SK-N-SH treated with all-trans-retinoic acid at 6 μM for 48 hours (cell line): ENCODE results near the gene C6orf89.

Experiments
- ATAC-seq: fragments of 200-7000 bp; cut with Tn5 transposase; 3 replicates; pipeline ENCODE4 v1.9.1; 2020; ENCODE audit warnings: mild to moderate bottlenecking, moderate library complexity
- ARNTL ChIP-seq: fragments of 450-650 bp; formaldehyde crosslinking; IDR thresholded peaks from 2 replicates; pipeline ENCODE4 v1.5.0; 2020; ENCODE audit warnings: low read depth, mild to moderate bottlenecking, moderate library complexity, borderline replicate concordance
- BACH2 ChIP-seq: fragments of 250-450 bp; sonication (Bioruptor Pico); IDR thresholded peaks from 2 replicates; pipeline ENCODE4 v1.9.0; 2021; ENCODE audit warnings: mild to moderate bottlenecking, borderline replicate concordance
- CSDC2 ChIP-seq: fragments of 250-450 bp; sonication (Bioruptor Pico); IDR thresholded peaks from 2 replicates; pipeline ENCODE4 v1.5.0; 2020; ENCODE audit warnings: mild to moderate bottlenecking, moderate library complexity
- ESRRG ChIP-seq: fragments of 250-450 bp; sonication (Bioruptor Pico); IDR thresholded peaks from 2 replicates; pipeline ENCODE4 v1.6.1; 2021; ENCODE audit warnings: mild to moderate bottlenecking
- ISL1 ChIP-seq: fragments of 250-450 bp; sonication (Bioruptor Pico); IDR thresholded peaks from 2 replicates; pipeline ENCODE4 v2.1.2; 2022; ENCODE audit warnings: mild to moderate bottlenecking, moderate library complexity
- OSR1 ChIP-seq: fragments of 250-450 bp; sonication (Bioruptor Pico); IDR thresholded peaks from 2 replicates; pipeline ENCODE4 v1.8.0; 2022; ENCODE audit warnings: moderate library complexity, mild to moderate bottlenecking, inconsistent platforms
- PPARA ChIP-seq: fragments of 250-450 bp; sonication (Bioruptor Pico); IDR thresholded peaks from 2 replicates; pipeline ENCODE4 v1.5.0; 2020; ENCODE audit warnings: mild to moderate bottlenecking, borderline replicate concordance
- SNAI2 ChIP-seq: fragments of 250-450 bp; sonication (Bioruptor Pico); IDR thresholded peaks from 2 replicates; pipeline ENCODE4 v1.5.0; 2020; ENCODE audit warnings: mild to moderate bottlenecking, moderate library complexity
- TCF4 ChIP-seq: fragments of 250-450 bp; sonication (Bioruptor Pico); IDR thresholded peaks from 2 replicates; pipeline ENCODE4 v1.8.0; 2021; ENCODE audit warnings: mild to moderate bottlenecking, moderate library complexity, borderline replicate concordance
- TOX ChIP-seq: fragments of 250-450 bp; sonication (Bioruptor Pico); IDR thresholded peaks from 2 replicates; pipeline ENCODE4 v1.8.0; 2021; ENCODE audit warnings: mild to moderate bottlenecking, moderate library complexity, borderline replicate concordance
- TSHZ2 ChIP-seq: fragments of 250-450 bp; sonication (Bioruptor Pico); IDR thresholded peaks from 2 replicates; pipeline ENCODE4 v1.5.0; 2020; ENCODE audit warnings: mild to moderate bottlenecking, moderate library complexity
- ZFP3 ChIP-seq: fragments of 250-450 bp; sonication (Bioruptor Pico); IDR thresholded peaks from 2 replicates; pipeline ENCODE4 v1.5.0; 2020; ENCODE audit warnings: mild to moderate bottlenecking, moderate library complexity
- ZFP30 ChIP-seq: fragments of 450-650 bp; formaldehyde crosslinking; IDR thresholded peaks from 2 replicates; pipeline ENCODE4 v1.5.0; 2022; ENCODE audit warnings: mild to moderate bottlenecking, moderate library complexity
- ZNF8 ChIP-seq: fragments of 450-650 bp; formaldehyde crosslinking; IDR thresholded peaks from 2 replicates; pipeline ENCODE4 v1.5.0; 2020; ENCODE audit warnings: mild to moderate bottlenecking, moderate library complexity
- TF ChIP-seq, protein P1 (sequence below): fragments of 250-450 bp; sonication (Bioruptor Pico); IDR thresholded peaks from 2 replicates; pipeline ENCODE4 v1.8.0; 2021; ENCODE audit warnings: low read depth, mild to moderate bottlenecking, moderate library complexity, borderline replicate concordance
- TF ChIP-seq, protein P2 (sequence below): fragments of 250-450 bp; sonication (Bioruptor Pico); IDR thresholded peaks from 2 replicates; pipeline ENCODE4 v1.5.1; 2021; ENCODE audit warnings: mild to moderate bottlenecking, moderate library complexity
- TF ChIP-seq, protein P3 (sequence below): fragments of 250-450 bp; sonication (Bioruptor Pico); IDR thresholded peaks from 2 replicates; pipeline ENCODE4 v1.5.1; 2020; ENCODE audit warnings: low read depth, mild to moderate bottlenecking, moderate library complexity

C6orf89 gene

DNA sequence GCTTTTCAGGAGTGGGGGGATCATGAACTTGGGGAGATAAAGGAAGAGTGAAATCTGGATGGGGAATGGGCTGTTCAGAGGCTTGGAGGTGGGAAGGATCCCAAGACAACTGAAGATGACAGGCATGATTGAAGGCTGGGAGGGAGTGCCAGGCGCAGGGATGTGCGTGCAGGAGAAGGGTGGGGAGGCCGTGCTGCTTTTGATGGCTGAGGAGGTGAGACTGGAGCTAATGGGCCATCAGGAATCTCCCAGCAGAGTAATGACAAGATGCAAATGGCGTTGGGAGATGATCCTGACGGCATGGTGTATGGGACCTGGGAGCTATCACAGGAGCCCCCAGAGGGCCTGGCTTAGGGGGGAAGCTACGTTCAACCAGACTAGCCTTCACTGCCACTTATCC is 48.1 kb upstream of the C6orf89 start (continued):
- TF ChIP-seq CSDC2 (CRISPR knock-in tag) (no peak), BACH2 (no peak), ZFP30 (CRISPR knock-in tag) (no peak)
- TF ChIP-seq, all 23 proteins: peak for 0

GRCh38 chr6:36838896-36839748 is 46.6 kb upstream of the C6orf89 start, which contains the start of gene CPNE5:
Gene CPNE5, minus strand, starts transcription at chr6:36839444. Its CDS starts 67 bp downstream, at chr6:36839377.
- ATAC-seq: peak; percentile 48
- TF ChIP-seq, protein P1, sequence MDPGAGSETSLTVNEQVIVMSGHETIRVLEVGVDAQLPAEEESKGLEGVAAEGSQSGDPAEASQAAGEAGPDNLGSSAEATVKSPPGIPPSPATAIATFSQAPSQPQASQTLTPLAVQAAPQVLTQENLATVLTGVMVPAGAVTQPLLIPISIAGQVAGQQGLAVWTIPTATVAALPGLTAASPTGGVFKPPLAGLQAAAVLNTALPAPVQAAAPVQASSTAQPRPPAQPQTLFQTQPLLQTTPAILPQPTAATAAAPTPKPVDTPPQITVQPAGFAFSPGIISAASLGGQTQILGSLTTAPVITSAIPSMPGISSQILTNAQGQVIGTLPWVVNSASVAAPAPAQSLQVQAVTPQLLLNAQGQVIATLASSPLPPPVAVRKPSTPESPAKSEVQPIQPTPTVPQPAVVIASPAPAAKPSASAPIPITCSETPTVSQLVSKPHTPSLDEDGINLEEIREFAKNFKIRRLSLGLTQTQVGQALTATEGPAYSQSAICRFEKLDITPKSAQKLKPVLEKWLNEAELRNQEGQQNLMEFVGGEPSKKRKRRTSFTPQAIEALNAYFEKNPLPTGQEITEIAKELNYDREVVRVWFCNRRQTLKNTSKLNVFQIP (CRISPR knock-in tag): no peak
- TF ChIP-seq ISL1 (CRISPR knock-in tag) (no peak), SNAI2 (CRISPR knock-in tag) (no peak), PPARA (no peak), ZFP30 (CRISPR knock-in tag) (no peak)
- TF ChIP-seq, all 23 proteins: peak for 0

- TF ChIP-seq CSDC2 (CRISPR knock-in tag) (no peak), TOX (CRISPR knock-in tag) (no peak), TCF4 (CRISPR knock-in tag) (no peak), PPARA (no peak), ZFP30 (CRISPR knock-in tag) (no peak), ESRRG (CRISPR knock-in tag) (no peak), OSR1 (CRISPR knock-in tag) (no peak), SNAI2 (CRISPR knock-in tag) (no peak), ZNF8 (CRISPR knock-in tag) (no peak), TSHZ2 (no peak)
- TF ChIP-seq, protein P1 (CRISPR knock-in tag): no peak
- peak; percentile 72 for ATAC-seq
Measured at GRCh38 chr6:36839749-36840431, 45.9 kb upstream of the C6orf89 start.

GRCh38 chr6:36840432-36841403 is 45.0 kb upstream of the C6orf89 start:
- no peak for ATAC-seq
- TF ChIP-seq, protein P2, sequence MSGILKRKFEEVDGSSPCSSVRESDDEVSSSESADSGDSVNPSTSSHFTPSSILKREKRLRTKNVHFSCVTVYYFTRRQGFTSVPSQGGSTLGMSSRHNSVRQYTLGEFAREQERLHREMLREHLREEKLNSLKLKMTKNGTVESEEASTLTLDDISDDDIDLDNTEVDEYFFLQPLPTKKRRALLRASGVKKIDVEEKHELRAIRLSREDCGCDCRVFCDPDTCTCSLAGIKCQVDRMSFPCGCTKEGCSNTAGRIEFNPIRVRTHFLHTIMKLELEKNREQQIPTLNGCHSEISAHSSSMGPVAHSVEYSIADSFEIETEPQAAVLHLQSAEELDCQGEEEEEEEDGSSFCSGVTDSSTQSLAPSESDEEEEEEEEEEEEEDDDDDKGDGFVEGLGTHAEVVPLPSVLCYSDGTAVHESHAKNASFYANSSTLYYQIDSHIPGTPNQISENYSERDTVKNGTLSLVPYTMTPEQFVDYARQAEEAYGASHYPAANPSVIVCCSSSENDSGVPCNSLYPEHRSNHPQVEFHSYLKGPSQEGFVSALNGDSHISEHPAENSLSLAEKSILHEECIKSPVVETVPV: no peak
- TF ChIP-seq TCF4 (CRISPR knock-in tag) (no peak), ARNTL (CRISPR knock-in tag) (no peak), TOX (CRISPR knock-in tag) (no peak), TSHZ2 (no peak), ZFP3 (CRISPR knock-in tag) (no peak)
- TF ChIP-seq, protein P3, sequence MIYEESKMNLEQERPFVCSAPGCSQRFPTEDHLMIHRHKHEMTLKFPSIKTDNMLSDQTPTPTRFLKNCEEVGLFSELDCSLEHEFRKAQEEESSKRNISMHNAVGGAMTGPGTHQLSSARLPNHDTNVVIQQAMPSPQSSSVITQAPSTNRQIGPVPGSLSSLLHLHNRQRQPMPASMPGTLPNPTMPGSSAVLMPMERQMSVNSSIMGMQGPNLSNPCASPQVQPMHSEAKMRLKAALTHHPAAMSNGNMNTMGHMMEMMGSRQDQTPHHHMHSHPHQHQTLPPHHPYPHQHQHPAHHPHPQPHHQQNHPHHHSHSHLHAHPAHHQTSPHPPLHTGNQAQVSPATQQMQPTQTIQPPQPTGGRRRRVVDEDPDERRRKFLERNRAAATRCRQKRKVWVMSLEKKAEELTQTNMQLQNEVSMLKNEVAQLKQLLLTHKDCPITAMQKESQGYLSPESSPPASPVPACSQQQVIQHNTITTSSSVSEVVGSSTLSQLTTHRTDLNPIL (CRISPR knock-in tag): no peak
